ENCODE data around the gene CST9L.

GRCh38 chr20:23519556-23519955, 48.7 kb downstream of the CST9L start:
- no peak for TF ChIP-seq EZH2 (IDR thresholded peaks at IDR 0.05)
- no peak for TF ChIP-seq POLR2AphosphoS5 (IDR thresholded peaks at IDR 0.05; ENCODE audit: borderline replicate concordance, low read depth, low read length)

All from SK-N-MC (cell line).